Right atrium auricular region (tissue), 2 donors: ENCODE measurements around the gene ARHGAP6. TPM values are rescaled to one million over a fixed set of nuclear protein-coding genes. Genes with fewer than 3 reads are reported as not detected.
A peak's percentile ranks its signal among the peaks of the same experiment; 100 is the strongest.

Experiments used
- DNase-seq: peaks from one replicate; pipeline ENCODE4 v3.0.0-alpha.2; 2019; ENCODE audit warnings: low spot score
- H3K27ac ChIP-seq, 2 donors: fragments of 200-600 bp; sonication (generic); 1 replicate in 1 of 2; 2 replicates in 1 of 2; pipeline ENCODE4 v1.5.1; 2016 to 2019
- H3K27me3 ChIP-seq, 2 donors: fragments of 200-600 bp; sonication (generic); one replicate each; pipeline versions ENCODE4 v1.5.1 to v1.6.0; 2017 to 2019
- H3K36me3 ChIP-seq: fragments of 200-600 bp; sonication (generic); one replicate; pipeline ENCODE4 v1.5.1; 2016
- H3K4me1 ChIP-seq, 2 donors: fragments of 200-600 bp; sonication (generic); one replicate each; pipeline versions ENCODE4 v1.5.1 to v1.6.0; 2017 to 2019
- H3K4me3 ChIP-seq, 2 donors: fragments of 200-600 bp; sonication (generic); 1 replicate in 1 of 2; 2 replicates in 1 of 2; pipeline ENCODE4 v1.5.1; 2017 to 2019; ENCODE audit warnings: mild to moderate bottlenecking in 1 of 2, moderate library complexity in 1 of 2
- H3K9me3 ChIP-seq, 2 donors: fragments of 200-600 bp; sonication (generic); one replicate each; pipeline ENCODE4 v1.5.1; 2019
- CTCF ChIP-seq, 2 donors: fragments of 200-600 bp; sonication (generic); IDR thresholded peaks; one replicate each; pipeline ENCODE4 v1.5.1; 2019; ENCODE audit warnings: antibody characterized with exemption in 2 of 2
- total RNA-seq, 2 donors: library from RNA; depleted of rRNA; stranded (reverse); fragments of >200 nt; gene quantifications; one replicate each; pipeline ENCODE4 v1.1.0, GENCODE V29; 2016

The ARHGAP6 gene
- total RNA-seq, 2 donors from 2014 or later: 5.1 to 9.4 TPM

- Histone ChIP-seq H3K4me3 (no peak overlapping the region), H3K27me3 (no peaks in the 10 kb centered on the region), H3K27ac (no peak overlapping the region), H3K9me3 (no peaks in the 10 kb centered on the region), H3K4me1 (no peaks in the 10 kb centered on the region), H3K36me3 (no peaks in the 10 kb centered on the region)
- TF ChIP-seq CTCF (IDR thresholded peaks at IDR 0.05): no peak
- no peak for DNase-seq
These were observed 318.4 kb downstream of the ARHGAP6 start for GRCh38 chrX:11347300-11347699.

- Histone ChIP-seq H3K27ac (no peak overlapping the region), H3K36me3 (no peaks in the 10 kb centered on the region), H3K4me1 (no peaks in the 10 kb centered on the region), H3K9me3 (no peaks in the 10 kb centered on the region), H3K4me3 (no peak overlapping the region), H3K27me3 (no peaks in the 10 kb centered on the region)
- DNase-seq: no peak
- no peak for TF ChIP-seq CTCF (IDR thresholded peaks at IDR 0.05)
These were observed 319.5 kb downstream of the ARHGAP6 start for GRCh38 chrX:11346121-11346682.

DNA sequence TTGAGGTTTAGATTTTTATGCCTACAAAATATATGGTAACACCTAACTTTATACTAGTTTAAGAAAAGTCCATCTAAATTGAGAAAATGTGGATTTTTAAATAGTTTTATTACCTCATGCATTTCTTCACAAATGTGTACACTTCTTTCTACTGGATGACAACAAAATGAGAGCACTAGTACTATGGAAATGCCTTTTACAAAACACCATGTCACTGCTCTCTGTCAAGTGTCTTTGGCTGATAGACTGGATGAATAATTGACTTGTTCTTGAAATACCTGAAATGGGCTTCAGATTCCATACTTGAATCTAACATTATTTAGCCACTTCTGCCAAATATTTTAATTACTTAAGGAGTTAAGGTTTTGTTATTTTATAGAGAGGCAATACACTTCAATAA is 323.0 kb downstream of the ARHGAP6 start:
- no peak for DNase-seq
- no peaks in the 10 kb centered on the region for H3K9me3 ChIP-seq
- no peaks in the 10 kb centered on the region for H3K4me1 ChIP-seq
- H3K36me3 ChIP-seq: no peaks in the 10 kb centered on the region
- H3K4me3 ChIP-seq: no peak overlapping the region
- no peak overlapping the region for H3K27ac ChIP-seq
- no peaks in the 10 kb centered on the region for H3K27me3 ChIP-seq
- no peak for TF ChIP-seq CTCF (IDR thresholded peaks at IDR 0.05)

DNA sequence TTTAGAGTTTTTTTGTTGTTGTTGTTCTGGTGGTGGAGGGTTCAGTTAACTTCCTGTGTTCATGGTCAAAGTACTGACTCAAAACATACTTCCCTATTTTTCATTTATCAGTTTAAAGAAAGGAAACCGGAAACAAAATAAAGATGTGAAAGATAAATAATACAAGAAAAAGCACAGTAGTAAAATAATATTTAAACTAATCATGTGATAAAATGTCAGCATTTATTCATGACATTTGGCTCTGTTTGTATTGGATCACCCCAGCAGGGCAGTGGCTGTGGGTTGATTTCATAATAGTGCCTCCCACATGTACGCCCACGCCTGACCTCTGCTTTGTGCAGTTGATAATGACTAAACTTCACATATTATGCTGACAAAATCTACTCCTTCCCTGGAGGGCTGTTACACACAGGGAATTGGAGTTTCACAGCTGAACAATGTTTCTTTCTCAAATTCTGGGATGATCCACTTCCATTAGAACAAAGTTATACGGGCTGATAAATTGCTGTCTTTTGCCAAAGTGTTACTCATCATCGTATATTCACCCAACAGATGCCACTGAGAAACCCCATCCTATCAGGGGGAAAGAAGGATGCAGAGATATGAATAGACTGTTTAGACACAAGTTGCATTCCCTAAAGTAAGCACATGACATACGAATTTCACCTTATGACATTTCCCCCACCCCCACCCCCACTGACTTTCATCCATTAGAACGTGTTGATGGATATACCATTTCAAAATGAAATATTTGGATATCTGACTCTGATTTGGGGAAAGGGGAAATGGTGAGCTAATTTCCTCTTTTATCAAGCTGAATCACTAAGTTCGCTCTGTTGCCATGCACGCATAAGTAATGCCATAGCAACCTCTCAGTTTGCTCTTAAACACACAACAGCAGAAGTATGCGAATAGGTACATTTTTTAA is 324.2 kb downstream of the ARHGAP6 start:
- TF ChIP-seq CTCF (IDR thresholded peaks at IDR 0.05): no peak
- H3K27me3 ChIP-seq: no peaks in the 10 kb centered on the region
- no peaks in the 10 kb centered on the region for H3K9me3 ChIP-seq
- no peaks in the 10 kb centered on the region for H3K36me3 ChIP-seq
- H3K4me3 ChIP-seq: no peak overlapping the region
- peak; percentile 79 for DNase-seq
- peak overlapping the region in 1 of 2 donors; percentile 16 for H3K27ac ChIP-seq
- H3K4me1 ChIP-seq: no peaks in the 10 kb centered on the region

- TF ChIP-seq CTCF (IDR thresholded peaks at IDR 0.05): no peak
These were observed 328.3 kb downstream of the ARHGAP6 start for GRCh38 chrX:11337292-11338009.

More at GRCh38 chrX:11337292-11338009, 328.3 kb downstream of the ARHGAP6 start:
- Histone ChIP-seq H3K27ac (no peak overlapping the region), H3K9me3 (no peaks in the 10 kb centered on the region), H3K36me3 (no peaks in the 10 kb centered on the region), H3K27me3 (no peaks in the 10 kb centered on the region), H3K4me1 (no peaks in the 10 kb centered on the region), H3K4me3 (no peak overlapping the region)
- DNase-seq: no peak
